Astrocyte of the spinal cord (primary cell): ENCODE results near the gene UCHL3.
A peak's percentile ranks its signal among the peaks of the same experiment; 100 is the strongest.

Experiments used
- DNase-seq: peaks from one replicate; pipeline ENCODE4 v3.0.0; 2011; ENCODE audit warnings: low read depth, low spot score
- H3K4me3 ChIP-seq: 2 replicates; pipeline ENCODE4 v1.5.1; 2011; ENCODE audit warnings: low read depth, mild to moderate bottlenecking, low read length, moderate library complexity
- CTCF ChIP-seq: IDR thresholded peaks from 2 replicates; pipeline ENCODE4 v1.5.1; 2012; ENCODE audit warnings: low read depth, mild to moderate bottlenecking, low read length, inconsistent platforms
- in situ Hi-C: cut with HindIII; loops from 2 replicates; pipeline ENCODE4 v1.10.0; 2017; ENCODE audit warnings: low sequenced_read_pairs

UCHL3 gene

DNA sequence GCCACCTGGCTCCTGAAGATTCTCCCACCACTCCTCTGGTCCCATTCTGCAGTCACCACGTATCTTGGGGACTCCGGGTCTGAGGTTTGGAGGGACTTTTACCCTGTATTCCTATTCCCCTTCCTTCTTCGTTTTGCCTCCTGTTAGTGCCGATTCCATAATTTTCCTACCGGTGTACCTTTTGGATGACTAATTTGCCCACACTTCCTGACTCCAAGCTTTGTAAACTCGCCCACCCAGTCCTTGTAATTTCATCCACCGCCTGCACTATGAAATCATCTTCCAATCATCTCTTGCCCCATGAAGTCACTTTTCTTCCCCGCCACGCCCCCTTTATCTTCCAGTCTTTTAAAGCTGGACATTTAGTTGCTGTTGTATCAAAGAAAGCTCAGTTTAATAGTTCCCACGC, 572 bp downstream of the UCHL3 start:
- in situ Hi-C loops, result no loop called here
- TF ChIP-seq CTCF, result no peak
- peak; percentile 74 for DNase-seq
- H3K4me3 ChIP-seq, result peak overlapping the region; percentile 90

DNA sequence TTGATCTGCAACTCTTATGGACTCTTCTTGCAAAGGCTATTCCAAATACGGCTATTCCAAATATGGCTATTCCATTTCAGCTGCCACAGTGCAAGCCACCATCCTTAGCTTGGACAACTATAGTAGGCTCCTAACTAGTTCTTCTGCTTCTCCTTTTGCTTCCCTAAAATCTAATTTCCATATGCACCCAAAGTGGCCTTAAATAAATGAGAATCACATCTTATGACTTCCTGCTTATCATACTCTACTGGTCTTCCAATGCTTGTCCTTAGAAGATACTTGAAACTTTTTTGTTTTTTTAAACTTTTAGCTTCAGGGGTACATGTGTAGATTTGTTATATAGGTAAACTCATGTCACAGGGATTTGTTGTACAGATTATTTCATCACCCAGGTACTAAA, 4.9 kb downstream of the UCHL3 start:
- no peak overlapping the region for H3K4me3 ChIP-seq
- in situ Hi-C loops, result no loop called here
- no peak for DNase-seq
- no peak for TF ChIP-seq CTCF

- no peak for DNase-seq
- in situ Hi-C loops, result no loop called here
- no peak for TF ChIP-seq CTCF
- H3K4me3 ChIP-seq, result no peak overlapping the region
These were observed 5.4 kb downstream of the UCHL3 start for GRCh38 chr13:75554981-75555380.

DNA sequence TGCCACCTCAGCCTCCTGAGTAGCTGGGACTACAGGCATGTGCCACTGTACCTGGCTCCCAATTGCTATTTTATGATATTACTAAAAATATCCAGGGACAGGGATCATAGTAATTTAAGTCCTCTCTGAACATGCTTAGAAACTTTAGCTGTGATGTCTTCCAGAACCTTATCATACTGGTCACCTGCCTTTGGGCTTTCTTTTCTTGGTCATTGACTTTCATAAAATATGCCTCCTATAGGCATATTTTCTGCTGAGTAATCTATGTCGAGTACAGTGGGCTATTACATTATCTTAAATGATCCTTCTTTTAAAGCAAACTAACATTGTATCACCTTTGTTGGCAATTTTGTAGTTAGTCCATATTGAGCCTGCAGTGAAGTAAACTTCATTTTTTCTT, 6.2 kb downstream of the UCHL3 start:
- no peak overlapping the region for H3K4me3 ChIP-seq
- DNase-seq, result no peak
- in situ Hi-C loops, result no loop called here
- no peak for TF ChIP-seq CTCF

DNA sequence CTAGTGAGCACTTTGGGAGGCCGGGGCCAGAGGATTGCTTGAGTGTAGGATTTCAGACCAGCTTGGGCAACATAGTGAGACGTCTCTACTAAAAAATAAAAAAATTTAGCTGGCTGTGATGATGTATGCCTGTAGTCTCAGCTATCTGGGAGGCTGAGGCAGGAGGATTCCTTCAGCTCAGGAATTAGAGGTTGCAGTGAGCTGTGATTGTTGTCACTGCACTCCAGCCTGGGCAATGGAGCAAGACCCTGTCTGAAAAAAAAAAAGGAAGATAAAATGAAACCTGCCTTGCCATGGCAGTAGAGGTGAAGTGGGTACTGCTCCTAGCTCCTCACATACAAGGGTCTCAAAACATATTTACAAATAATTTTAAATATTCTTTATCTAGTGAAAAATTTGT, 7.4 kb downstream of the UCHL3 start:
- in situ Hi-C loops, result no loop called here

GRCh38 chr13:75558145-75558840, 8.7 kb downstream of the UCHL3 start:
- in situ Hi-C loops, result no loop called here
- DNase-seq, result no peak
- H3K4me3 ChIP-seq, result no peak overlapping the region
- TF ChIP-seq CTCF, result no peak

More for the DNA sequence above, 7.4 kb downstream of the UCHL3 start:
- no peak for TF ChIP-seq CTCF
- DNase-seq, result no peak
- H3K4me3 ChIP-seq, result no peak overlapping the region

DNA sequence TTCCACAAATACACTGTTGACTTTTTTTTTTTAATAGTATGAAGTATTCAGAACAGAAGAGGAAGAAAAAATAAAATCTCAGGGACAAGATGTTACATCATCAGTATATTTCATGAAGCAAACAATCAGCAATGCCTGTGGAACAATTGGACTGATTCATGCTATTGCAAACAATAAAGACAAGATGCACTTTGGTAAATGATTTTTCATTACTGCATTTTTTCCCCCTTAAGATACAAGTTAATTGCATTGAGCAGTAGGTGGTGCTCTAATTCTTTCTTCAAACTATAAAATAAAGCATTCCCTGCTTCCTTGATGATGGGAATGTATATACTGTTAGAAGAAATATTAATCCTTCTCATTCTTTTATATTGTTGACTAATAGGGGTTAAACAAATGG, 17.1 kb downstream of the UCHL3 start:
- in situ Hi-C loops, result no loop called here
- peak; percentile 45 for TF ChIP-seq CTCF
- H3K4me3 ChIP-seq, result no peak overlapping the region
- DNase-seq, result peak; percentile 67
